Testis (tissue), 2 donors: ENCODE data around the gene AJM1.

ENCODE experiments used
- CTCF ChIP-seq, 3 experiments: fragments of 450-650 bp in 2 of 3; fragments of 200-600 bp in 1 of 3; sonication (generic) in 1 of 3; IDR thresholded peaks; one replicate each; pipeline ENCODE4 v1.5.1; 2016 to 2019; ENCODE audit warnings: antibody characterized with exemption in 3 of 3, mild to moderate bottlenecking in 2 of 3, moderate library complexity in 1 of 3
- POLR2A ChIP-seq: fragments of 450-650 bp; IDR thresholded peaks from one replicate; pipeline ENCODE4 v1.6.1; 2017; ENCODE audit warnings: antibody characterized with exemption, mild to moderate bottlenecking, moderate library complexity

GRCh38 chr9:136856079-136856476 lies 13.8 kb downstream of the AJM1 start:
- TF ChIP-seq CTCF (IDR thresholded peaks at IDR 0.05) (no peak), POLR2A (no peak)
